ENCODE measurements around the gene PRSS22. TPM values are rescaled to one million over a fixed set of nuclear protein-coding genes. Genes with fewer than 3 reads are reported as not detected.

Gene PRSS22
- total and polyA plus RNA-seq, 2 experiments from 2014 or later: 1.3 to 2.0 TPM

- ATAC-seq: no peak
- H3K4me3 ChIP-seq: no peak overlapping the region
- H3K36me3 ChIP-seq (ENCODE audit: insufficient read depth): no peaks in the 10 kb centered on the region
- no peaks in the 10 kb centered on the region for H3K79me2 ChIP-seq (replicated peaks; ENCODE audit: insufficient read depth)
- H2AFZ ChIP-seq: no peak overlapping the region
- peaks cover 13% of the 10 kb centered on the region; the same call in 1 of the 2 replicates for H3K27me3 ChIP-seq (ENCODE audit: insufficient read depth)
- no peaks in the 10 kb centered on the region; the same call in 1 of the 2 replicates for H3F3A ChIP-seq (replicated peaks; ENCODE audit: low read depth)
- Mint-ChIP-seq H3K4me3 (no peak overlapping the region), H3K27ac (no peak overlapping the region), H3K4me1 (peaks cover 15% of the 10 kb centered on the region), H3K9me3 (peaks cover 4% of the 10 kb centered on the region), H3K36me3 (ENCODE audit: low read depth) (no peaks in the 10 kb centered on the region), H3K27me3 (ENCODE audit: insufficient read depth, low read depth, poor library complexity) (peaks cover 14% of the 10 kb centered on the region)
- no peaks in the 10 kb centered on the region for H3K4me1 ChIP-seq (ENCODE audit: insufficient read depth)
- no peak for DNase-seq (ENCODE audit: low spot score)
- H3K4me2 ChIP-seq: no peak overlapping the region
- H3K27ac ChIP-seq (ENCODE audit: low read depth): no peak overlapping the region
- no peak for TF ChIP-seq ZNF462 (CRISPR knock-in tag; IDR thresholded peaks at IDR 0.05)
- TF ChIP-seq EZH2phosphoT487 (IDR thresholded peaks at IDR 0.05; ENCODE audit: unreplicated experiment): no peak
- TF ChIP-seq CREB1 (CRISPR knock-in tag; IDR thresholded peaks at IDR 0.05; ENCODE audit: low read depth): no peak
- TF ChIP-seq POLR2AphosphoS5 (IDR thresholded peaks at IDR 0.05; ENCODE audit: low read depth): no peak
- no peak for TF ChIP-seq ETS1 (IDR thresholded peaks at IDR 0.05)
- no peak for TF ChIP-seq NANOG (IDR thresholded peaks at IDR 0.05; ENCODE audit: borderline replicate concordance)
- no peak for TF ChIP-seq EZH2 (IDR thresholded peaks at IDR 0.05; ENCODE audit: low read depth, unreplicated experiment)
- TF ChIP-seq ZNF114 (CRISPR knock-in tag; IDR thresholded peaks at IDR 0.05): no peak
- TF ChIP-seq REST (IDR thresholded peaks at IDR 0.05; ENCODE audit: unreplicated experiment): no peak
- no peaks in the 10 kb centered on the region for H3K9me2 ChIP-seq (ENCODE audit: insufficient read depth)
- H4K20me1 ChIP-seq (replicated peaks; ENCODE audit: insufficient read depth): no peaks in the 10 kb centered on the region
Observed at GRCh38 chr16:2839650-2840450, 18.1 kb downstream of the PRSS22 start.

Measured in GM23338 (cell line).